ENCODE results near the gene FBXO27. TPM values are rescaled to one million over a fixed set of nuclear protein-coding genes. Genes with fewer than 3 reads are reported as not detected.

The FBXO27 gene
- total RNA-seq, 1 donor from 2014 or later: 6.0 TPM

GRCh38 chr19:38980583-38981374 is 51.6 kb downstream of the FBXO27 start:
- H3K4me3 Mint-ChIP-seq (ENCODE audit: unreplicated experiment): no peak overlapping the region
- no peak for DNase-seq (ENCODE audit: extremely low spot score, unreplicated experiment)
- peaks cover 5% of the 10 kb centered on the region for H3K27me3 Mint-ChIP-seq (ENCODE audit: unreplicated experiment)
- H3K4me1 Mint-ChIP-seq (ENCODE audit: unreplicated experiment): peaks cover 9% of the 10 kb centered on the region
- H3K9me3 Mint-ChIP-seq (ENCODE audit: unreplicated experiment): peaks cover 4% of the 10 kb centered on the region
- no peak overlapping the region for H3K27ac Mint-ChIP-seq (ENCODE audit: unreplicated experiment)
- no peak for TF ChIP-seq CTCF (IDR thresholded peaks at IDR 0.05)
- no peaks in the 10 kb centered on the region for H3K36me3 Mint-ChIP-seq (ENCODE audit: unreplicated experiment)

- DNase-seq (ENCODE audit: extremely low spot score, unreplicated experiment): no peak
- no peak for TF ChIP-seq CTCF (IDR thresholded peaks at IDR 0.05)
- no peak overlapping the region for H3K4me3 Mint-ChIP-seq (ENCODE audit: unreplicated experiment)
- H3K27me3 Mint-ChIP-seq (ENCODE audit: unreplicated experiment): no peaks in the 10 kb centered on the region
- H3K9me3 Mint-ChIP-seq (ENCODE audit: unreplicated experiment): peaks cover 4% of the 10 kb centered on the region
- peaks cover 13% of the 10 kb centered on the region for H3K4me1 Mint-ChIP-seq (ENCODE audit: unreplicated experiment)
- H3K36me3 Mint-ChIP-seq (ENCODE audit: unreplicated experiment): no peaks in the 10 kb centered on the region
- H3K27ac Mint-ChIP-seq (ENCODE audit: unreplicated experiment): no peak overlapping the region
Measured at GRCh38 chr19:38979812-38980211, 52.5 kb downstream of the FBXO27 start.

GRCh38 chr19:38978326-38978689 is 54.0 kb downstream of the FBXO27 start:
- no peak for DNase-seq (ENCODE audit: extremely low spot score, unreplicated experiment)
- no peaks in the 10 kb centered on the region for H3K36me3 Mint-ChIP-seq (ENCODE audit: unreplicated experiment)
- H3K27me3 Mint-ChIP-seq (ENCODE audit: unreplicated experiment): no peaks in the 10 kb centered on the region
- peaks cover 22% of the 10 kb centered on the region for H3K4me1 Mint-ChIP-seq (ENCODE audit: unreplicated experiment)
- peaks cover 4% of the 10 kb centered on the region for H3K9me3 Mint-ChIP-seq (ENCODE audit: unreplicated experiment)
- H3K4me3 Mint-ChIP-seq (ENCODE audit: unreplicated experiment): no peak overlapping the region
- TF ChIP-seq CTCF (IDR thresholded peaks at IDR 0.05): no peak
- no peak overlapping the region for H3K27ac Mint-ChIP-seq (ENCODE audit: unreplicated experiment)

- TF ChIP-seq CTCF (IDR thresholded peaks at IDR 0.05): no peak
- Mint-ChIP-seq H3K36me3 (ENCODE audit: unreplicated experiment) (no peaks in the 10 kb centered on the region), H3K9me3 (ENCODE audit: unreplicated experiment) (peaks cover 4% of the 10 kb centered on the region), H3K27me3 (ENCODE audit: unreplicated experiment) (no peaks in the 10 kb centered on the region), H3K27ac (ENCODE audit: unreplicated experiment) (no peak overlapping the region), H3K4me3 (ENCODE audit: unreplicated experiment) (no peak overlapping the region), H3K4me1 (ENCODE audit: unreplicated experiment) (peaks cover 22% of the 10 kb centered on the region)
- DNase-seq (ENCODE audit: extremely low spot score, unreplicated experiment): no peak
Measured at GRCh38 chr19:38977445-38978325, 54.7 kb downstream of the FBXO27 start.

GRCh38 chr19:38975861-38976271 is 56.5 kb downstream of the FBXO27 start:
- Mint-ChIP-seq H3K4me3 (ENCODE audit: unreplicated experiment) (peak overlapping the region; percentile 93), H3K9me3 (ENCODE audit: unreplicated experiment) (peaks cover 4% of the 10 kb centered on the region), H3K4me1 (ENCODE audit: unreplicated experiment) (peaks cover 26% of the 10 kb centered on the region), H3K36me3 (ENCODE audit: unreplicated experiment) (peaks cover 6% of the 10 kb centered on the region), H3K27me3 (ENCODE audit: unreplicated experiment) (no peaks in the 10 kb centered on the region), H3K27ac (ENCODE audit: unreplicated experiment) (peak overlapping the region; percentile 96)
- no peak for DNase-seq (ENCODE audit: extremely low spot score, unreplicated experiment)
- no peak for TF ChIP-seq CTCF (IDR thresholded peaks at IDR 0.05)

All from osteocyte (in vitro differentiated cells).